ENCODE results near the gene HOXC9. TPM values are rescaled to one million over a fixed set of nuclear protein-coding genes. Genes with fewer than 3 reads are reported as not detected.

The HOXC9 gene
- total and polyA plus RNA-seq, 4 donors, result not detected

- H3K36me3 ChIP-seq (ENCODE audit: control insufficient read depth in 4 of 4, insufficient read depth in 3 of 4, low read depth in 1 of 4, low read length in 3 of 4), result no peaks in the 10 kb centered on the region
- H3K27me3 ChIP-seq (ENCODE audit: control insufficient read depth in 4 of 4, insufficient read depth in 4 of 4, low read length in 3 of 4), result peaks cover 3 to 58% (median 36%) of the 10 kb centered on the region in 4 donors
- no peak overlapping the region for H3K27ac ChIP-seq (ENCODE audit: low read depth in 1 of 2, low read length in 2 of 2)
- H3K4me1 ChIP-seq (ENCODE audit: control insufficient read depth in 4 of 4, insufficient read depth in 4 of 4, low read length in 3 of 4), result peaks cover 0 to 5% (median 1%) of the 10 kb centered on the region in 4 donors
- H3K9me3 ChIP-seq (ENCODE audit: control insufficient read depth in 4 of 4, low read length in 3 of 4), result peaks cover 0 to 3% (median 0%) of the 10 kb centered on the region in 4 donors
- no peak overlapping the region for H3K4me3 ChIP-seq (ENCODE audit: low read depth in 1 of 3, low read length in 3 of 3)
- TF ChIP-seq SP1 (IDR thresholded peaks at IDR 0.05) (no peak), NR2F2 (IDR thresholded peaks at IDR 0.05) (no peak), ZBTB33 (IDR thresholded peaks at IDR 0.05) (no peak), MAX (IDR thresholded peaks at IDR 0.05) (no peak), JUND (IDR thresholded peaks at IDR 0.05) (no peak)
- 4% methylated on average over 72 of the region's 72 CpGs for WGBS
- H3K9ac ChIP-seq (ENCODE audit: low read depth in 1 of 2, low read length in 2 of 2), result no peak overlapping the region
- DNase-seq (ENCODE audit: low spot score), result no peak
Observed at GRCh38 chr12:53961025-53961761, 38.8 kb upstream of the HOXC9 start.

DNA sequence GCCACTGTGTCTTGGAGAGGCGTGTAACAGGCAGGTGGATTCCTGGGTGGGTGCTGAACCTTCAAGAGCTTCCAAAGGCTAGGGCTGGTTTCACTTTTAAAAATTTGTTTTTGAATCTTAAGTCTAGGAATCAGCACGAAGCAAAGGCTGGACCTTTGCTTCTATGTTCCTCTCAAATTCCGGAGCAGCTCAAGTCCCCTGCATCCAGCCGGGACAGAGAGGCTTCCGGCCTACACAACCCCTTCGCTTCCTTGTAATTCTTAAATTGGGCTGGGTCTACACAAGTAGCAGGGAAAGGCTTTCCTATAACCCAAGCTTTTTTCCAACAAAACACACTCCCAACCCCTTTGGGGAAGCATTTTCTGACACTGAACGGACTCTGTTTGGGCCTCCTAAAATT lies 37.0 kb upstream of the HOXC9 start:
- Histone ChIP-seq H3K9ac (ENCODE audit: low read depth in 1 of 2, low read length in 2 of 2) (no peak overlapping the region), H3K27ac (ENCODE audit: low read depth in 1 of 2, low read length in 2 of 2) (no peak overlapping the region), H3K4me3 (ENCODE audit: low read depth in 1 of 3, low read length in 3 of 3) (no peak overlapping the region), H3K27me3 (ENCODE audit: control insufficient read depth in 4 of 4, insufficient read depth in 4 of 4, low read length in 3 of 4) (peaks cover 3 to 67% (median 42%) of the 10 kb centered on the region in 4 donors), H3K9me3 (ENCODE audit: control insufficient read depth in 4 of 4, low read length in 3 of 4) (peaks cover 0 to 3% (median 0%) of the 10 kb centered on the region in 4 donors), H3K4me1 (ENCODE audit: control insufficient read depth in 4 of 4, insufficient read depth in 4 of 4, low read length in 3 of 4) (peaks cover 0 to 7% (median 4%) of the 10 kb centered on the region in 4 donors), H3K36me3 (ENCODE audit: control insufficient read depth in 4 of 4, insufficient read depth in 3 of 4, low read depth in 1 of 4, low read length in 3 of 4) (no peaks in the 10 kb centered on the region)
- WGBS, result 24% methylated on average over 7 of the region's 7 CpGs
- DNase-seq (ENCODE audit: low spot score), result no peak
- no peak for TF ChIP-seq NR2F2 (IDR thresholded peaks at IDR 0.05)
- TF ChIP-seq MAX (IDR thresholded peaks at IDR 0.05), result no peak
- no peak for TF ChIP-seq RAD21 (IDR thresholded peaks at IDR 0.05)
- no peak for TF ChIP-seq RXRA (IDR thresholded peaks at IDR 0.05)
- TF ChIP-seq REST (IDR thresholded peaks at IDR 0.05), result no peak
- TF ChIP-seq EGR1 (IDR thresholded peaks at IDR 0.05; ENCODE audit: low read depth in 2 of 2), result no peak
- no peak for TF ChIP-seq JUND (IDR thresholded peaks at IDR 0.05)
- TF ChIP-seq, protein P1, sequence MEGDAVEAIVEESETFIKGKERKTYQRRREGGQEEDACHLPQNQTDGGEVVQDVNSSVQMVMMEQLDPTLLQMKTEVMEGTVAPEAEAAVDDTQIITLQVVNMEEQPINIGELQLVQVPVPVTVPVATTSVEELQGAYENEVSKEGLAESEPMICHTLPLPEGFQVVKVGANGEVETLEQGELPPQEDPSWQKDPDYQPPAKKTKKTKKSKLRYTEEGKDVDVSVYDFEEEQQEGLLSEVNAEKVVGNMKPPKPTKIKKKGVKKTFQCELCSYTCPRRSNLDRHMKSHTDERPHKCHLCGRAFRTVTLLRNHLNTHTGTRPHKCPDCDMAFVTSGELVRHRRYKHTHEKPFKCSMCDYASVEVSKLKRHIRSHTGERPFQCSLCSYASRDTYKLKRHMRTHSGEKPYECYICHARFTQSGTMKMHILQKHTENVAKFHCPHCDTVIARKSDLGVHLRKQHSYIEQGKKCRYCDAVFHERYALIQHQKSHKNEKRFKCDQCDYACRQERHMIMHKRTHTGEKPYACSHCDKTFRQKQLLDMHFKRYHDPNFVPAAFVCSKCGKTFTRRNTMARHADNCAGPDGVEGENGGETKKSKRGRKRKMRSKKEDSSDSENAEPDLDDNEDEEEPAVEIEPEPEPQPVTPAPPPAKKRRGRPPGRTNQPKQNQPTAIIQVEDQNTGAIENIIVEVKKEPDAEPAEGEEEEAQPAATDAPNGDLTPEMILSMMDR (IDR thresholded peaks at IDR 0.05; ENCODE audit: low read depth, low read length, missing input control), result no peak
- no peak for TF ChIP-seq GABPA (IDR thresholded peaks at IDR 0.05 in 1 of 2, conservative IDR thresholded peaks at IDR 0.05 in 1 of 2)
- TF ChIP-seq, protein P2, sequence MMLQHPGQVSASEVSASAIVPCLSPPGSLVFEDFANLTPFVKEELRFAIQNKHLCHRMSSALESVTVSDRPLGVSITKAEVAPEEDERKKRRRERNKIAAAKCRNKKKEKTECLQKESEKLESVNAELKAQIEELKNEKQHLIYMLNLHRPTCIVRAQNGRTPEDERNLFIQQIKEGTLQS (IDR thresholded peaks at IDR 0.05), result no peak
- TF ChIP-seq YY1 (IDR thresholded peaks at IDR 0.05), result no peak
- no peak for TF ChIP-seq SP1 (IDR thresholded peaks at IDR 0.05)
- no peak for TF ChIP-seq HNF4A (conservative IDR thresholded peaks at IDR 0.05)
- TF ChIP-seq HNF4G (IDR thresholded peaks at IDR 0.05), result no peak
- TF ChIP-seq FOXA2 (IDR thresholded peaks at IDR 0.05), result no peak
- no peak for TF ChIP-seq FOXA1 (IDR thresholded peaks at IDR 0.05)
- no peak for TF ChIP-seq ZBTB33 (IDR thresholded peaks at IDR 0.05)

All from liver (tissue), 9 donors.